ENCODE data around the gene FBXL16. TPM values are rescaled to one million over a fixed set of nuclear protein-coding genes. Genes with fewer than 3 reads are reported as not detected.
"Not testable (repeated sequence)": the region's sequence is repeated elsewhere in the genome, so short reads cannot be mapped to it uniquely, and the experiment has no call there.

Gene FBXL16
- total RNA-seq = 1 to 10 TPM; 2.2 to 8.4 (median 3.7) TPM

- H3K4me1 ChIP-seq = peaks cover 10 to 56% (median 25%) of the 10 kb centered on the region in 3 donors
- peak within 1 kb of the TSS in 3 of 4 donors; percentile 6 to 53 (median 41) for H3K4me3 ChIP-seq
- DNase-seq = no peak
- 3% methylated on average over 17 of the region's 115 CpGs; no CpG with 5 or more reads in 1 of the 2 donors for WGBS, 2 donors
- H3K27me3 ChIP-seq = peaks cover 32 to 100% (median 57%) of the 10 kb centered on the region in 4 donors
- no peak within 1 kb of the TSS for H3K27ac ChIP-seq
- H3K36me3 ChIP-seq = no peaks in the 10 kb centered on the region
- TF ChIP-seq CTCF (IDR thresholded peaks at IDR 0.05) (no peak), POLR2A (IDR thresholded peaks at IDR 0.05) (no peak)
- H3K9me3 ChIP-seq = no peaks in the 10 kb centered on the region
- intact Hi-C loops (cut with DNase I) = no loop called here
Measured at GRCh38 chr16:705431-706188, at the start of gene FBXL16. FBXL16 (minus strand) TSS chr16:705801; CDS start chr16:697405, 8,396 bp downstream.

- Histone ChIP-seq H3K9me3 (no peaks in the 10 kb centered on the region), H3K36me3 (no peaks in the 10 kb centered on the region), H3K4me3 (no peak overlapping the region), H3K4me1 (peaks cover 0 to 42% (median 3%) of the 10 kb centered on the region in 3 donors), H3K27me3 (peaks cover 0 to 57% (median 0%) of the 10 kb centered on the region in 4 donors), H3K27ac (no peak overlapping the region)
- WGBS, 2 donors = 22 to 28% methylated on average over 11 of the region's 11 CpGs
- intact Hi-C loops (cut with DNase I) = no loop called here
- no peak for DNase-seq
- no peak for TF ChIP-seq POLR2A (IDR thresholded peaks at IDR 0.05)
- no peak for TF ChIP-seq CTCF (IDR thresholded peaks at IDR 0.05)
Measured at GRCh38 chr16:754656-755055, 49.1 kb upstream of the FBXL16 start.

- 79 to 82% methylated on average over 7 to 11 of the region's 11 CpGs for WGBS, 2 donors
- H3K9me3 ChIP-seq; H3K36me3 ChIP-seq; intact Hi-C loops (cut with DNase I); H3K4me3 ChIP-seq; DNase-seq; H3K27ac ChIP-seq: not testable (repeated sequence)
- peaks cover 0 to 57% (median 0%) of the 10 kb centered on the region in 4 donors for H3K27me3 ChIP-seq
- H3K4me1 ChIP-seq = peaks cover 0 to 37% (median 0%) of the 10 kb centered on the region in 3 donors
Measured at GRCh38 chr16:754121-754607, 48.6 kb upstream of the FBXL16 start.

- Histone ChIP-seq H3K27me3 (peaks cover 0 to 57% (median 0%) of the 10 kb centered on the region in 4 donors), H3K4me3 (no peak overlapping the region), H3K27ac (no peak overlapping the region), H3K9me3 (no peaks in the 10 kb centered on the region), H3K36me3 (no peaks in the 10 kb centered on the region), H3K4me1 (peaks cover 0 to 23% (median 0%) of the 10 kb centered on the region in 3 donors)
- 15 to 31% methylated on average over 10 of the region's 10 CpGs for WGBS, 2 donors
- TF ChIP-seq CTCF (IDR thresholded peaks at IDR 0.05) (no peak), POLR2A (IDR thresholded peaks at IDR 0.05) (no peak)
- intact Hi-C loops (cut with DNase I) = no loop called here
- no peak for DNase-seq
Measured at GRCh38 chr16:752007-752312, 46.4 kb upstream of the FBXL16 start.

GRCh38 chr16:751152-752006 lies 45.8 kb upstream of the FBXL16 start:
- intact Hi-C loops (cut with DNase I) = no loop called here
- Histone ChIP-seq H3K27me3 (peaks cover 0 to 57% (median 0%) of the 10 kb centered on the region in 4 donors), H3K4me1 (peaks cover 0 to 23% (median 0%) of the 10 kb centered on the region in 3 donors), H3K4me3 (no peak overlapping the region), H3K36me3 (no peaks in the 10 kb centered on the region), H3K9me3 (no peaks in the 10 kb centered on the region), H3K27ac (no peak overlapping the region)
- no peak for DNase-seq
- WGBS, 2 donors = 44 to 57% methylated on average over 29 to 31 of the region's 39 CpGs
- no peak for TF ChIP-seq POLR2A (IDR thresholded peaks at IDR 0.05)
- no peak for TF ChIP-seq CTCF (IDR thresholded peaks at IDR 0.05)

All from esophagus squamous epithelium (tissue), 5 donors.